Measurements from ENCODE around the gene LAMB4. TPM values are rescaled to one million over a fixed set of nuclear protein-coding genes. Genes with fewer than 3 reads are reported as not detected.

LAMB4 gene
- total RNA-seq, 2 experiments from 2014 or later, result not detected

DNA sequence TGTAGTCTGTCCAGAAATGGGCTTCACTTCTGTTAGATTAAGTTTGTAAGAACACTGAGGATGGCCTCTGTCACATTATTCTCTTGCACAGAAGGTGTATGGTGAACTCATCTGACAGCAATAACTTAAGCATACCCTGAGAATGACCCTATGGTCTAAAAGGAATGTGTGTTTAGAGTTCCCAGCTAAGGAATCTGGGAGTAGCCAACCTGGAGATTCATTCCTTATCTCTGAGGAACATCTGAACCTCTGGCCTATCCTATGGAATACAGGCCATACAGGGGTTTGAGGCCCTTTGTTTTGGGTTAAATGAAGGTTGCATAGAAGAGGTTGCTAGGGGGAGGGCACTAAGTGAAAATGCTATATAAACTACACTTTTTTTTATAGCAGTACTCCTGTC lies 41.4 kb downstream of the LAMB4 start:
- Histone ChIP-seq H3K27ac (ENCODE audit: low read depth, low read length, poor library complexity, severe bottlenecking) (no peak overlapping the region), H3K4me2 (ENCODE audit: low read length) (no peak overlapping the region), H3K9me2 (ENCODE audit: insufficient read depth, low read length) (no peaks in the 10 kb centered on the region), H3K4me1 (ENCODE audit: insufficient read depth, low read length, poor library complexity, severe bottlenecking) (no peaks in the 10 kb centered on the region), H4K20me1 (ENCODE audit: insufficient read depth, low read length) (no peaks in the 10 kb centered on the region), H2AFZ (ENCODE audit: low read length) (no peak overlapping the region), H3K4me3 (ENCODE audit: low read depth, low read length, poor library complexity, severe bottlenecking) (no peak overlapping the region), H3K36me3 (ENCODE audit: insufficient read depth, low read length) (no peaks in the 10 kb centered on the region), H3K79me2 (ENCODE audit: insufficient read depth, low read depth, low read length) (no peaks in the 10 kb centered on the region), H3K9me3 (ENCODE audit: low read length) (no peaks in the 10 kb centered on the region)
- no peak for TF ChIP-seq EZH2phosphoT487 (IDR thresholded peaks at IDR 0.05; ENCODE audit: borderline replicate concordance, low read depth, low read length)
- no peak for TF ChIP-seq CTCF (conservative IDR thresholded peaks at IDR 0.05; ENCODE audit: low read length)
- no peak for DNase-seq (ENCODE audit: low spot score)
- BruUV-seq (replicated peaks), result no TSS peak
- intact Hi-C loops (cut with micrococcal nuclease; ENCODE audit: unreplicated experiment), result no loop called here
- CTCF ChIA-PET (ENCODE audit: unreplicated experiment), result no interaction called here
- POLR2A ChIA-PET, result interaction anchor here (0.6 kb wide), 1 partner anchor 8 kb away, joined by 3 read pairs; no protein-coding TSS in a partner anchor

DNA sequence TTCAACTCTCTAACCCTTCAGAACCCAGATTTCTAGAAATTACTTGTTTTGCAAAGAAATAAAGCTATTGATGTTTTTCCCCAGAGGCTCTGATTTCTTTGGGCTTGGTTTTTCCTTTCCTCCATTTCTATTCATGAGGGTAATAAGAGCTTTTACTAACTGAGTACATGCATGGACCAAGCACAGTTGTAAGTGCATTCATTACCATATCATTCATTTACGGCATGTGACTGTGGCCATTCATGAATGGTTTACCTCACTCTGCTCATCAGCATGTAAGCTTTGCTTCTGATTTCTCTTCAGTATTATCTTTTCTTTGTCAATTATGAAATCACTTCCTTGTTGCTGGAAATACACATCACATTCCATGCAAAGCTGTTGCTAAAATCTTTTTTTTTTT lies 42.4 kb downstream of the LAMB4 start:
- CTCF ChIA-PET (ENCODE audit: unreplicated experiment), result no interaction called here

GRCh38 chr7:108086962-108087361 lies 43.2 kb downstream of the LAMB4 start:
- CTCF ChIA-PET (ENCODE audit: unreplicated experiment), result no interaction called here
- Histone ChIP-seq H3K79me2 (ENCODE audit: insufficient read depth, low read depth, low read length) (no peaks in the 10 kb centered on the region), H3K4me1 (ENCODE audit: insufficient read depth, low read length, poor library complexity, severe bottlenecking) (no peaks in the 10 kb centered on the region), H2AFZ (ENCODE audit: low read length) (no peak overlapping the region), H3K4me3 (ENCODE audit: low read depth, low read length, poor library complexity, severe bottlenecking) (no peak overlapping the region), H3K9me3 (ENCODE audit: low read length) (no peaks in the 10 kb centered on the region), H3K27ac (ENCODE audit: low read depth, low read length, poor library complexity, severe bottlenecking) (no peak overlapping the region), H3K9me2 (ENCODE audit: insufficient read depth, low read length) (no peaks in the 10 kb centered on the region), H3K4me2 (ENCODE audit: low read length) (no peak overlapping the region), H3K36me3 (ENCODE audit: insufficient read depth, low read length) (no peaks in the 10 kb centered on the region), H4K20me1 (ENCODE audit: insufficient read depth, low read length) (no peaks in the 10 kb centered on the region)
- BruUV-seq (replicated peaks), result no TSS peak
- intact Hi-C loops (cut with micrococcal nuclease; ENCODE audit: unreplicated experiment), result no loop called here
- TF ChIP-seq EZH2phosphoT487 (IDR thresholded peaks at IDR 0.05; ENCODE audit: borderline replicate concordance, low read depth, low read length) (no peak), CTCF (conservative IDR thresholded peaks at IDR 0.05; ENCODE audit: low read length) (no peak)
- POLR2A ChIA-PET, result no interaction called here
- no peak for DNase-seq (ENCODE audit: low spot score)

More for the DNA sequence above, 42.4 kb downstream of the LAMB4 start:
- intact Hi-C loops (cut with micrococcal nuclease; ENCODE audit: unreplicated experiment), result no loop called here
- no TSS peak for BruUV-seq (replicated peaks)
- Histone ChIP-seq H3K27ac (ENCODE audit: low read depth, low read length, poor library complexity, severe bottlenecking) (no peak overlapping the region), H3K9me3 (ENCODE audit: low read length) (no peaks in the 10 kb centered on the region), H3K36me3 (ENCODE audit: insufficient read depth, low read length) (no peaks in the 10 kb centered on the region), H3K79me2 (ENCODE audit: insufficient read depth, low read depth, low read length) (no peaks in the 10 kb centered on the region), H3K4me1 (ENCODE audit: insufficient read depth, low read length, poor library complexity, severe bottlenecking) (no peaks in the 10 kb centered on the region), H2AFZ (ENCODE audit: low read length) (no peak overlapping the region), H3K4me3 (ENCODE audit: low read depth, low read length, poor library complexity, severe bottlenecking) (no peak overlapping the region), H4K20me1 (ENCODE audit: insufficient read depth, low read length) (no peaks in the 10 kb centered on the region), H3K9me2 (ENCODE audit: insufficient read depth, low read length) (no peaks in the 10 kb centered on the region), H3K4me2 (ENCODE audit: low read length) (no peak overlapping the region)
- TF ChIP-seq CTCF (conservative IDR thresholded peaks at IDR 0.05; ENCODE audit: low read length) (no peak), EZH2phosphoT487 (IDR thresholded peaks at IDR 0.05; ENCODE audit: borderline replicate concordance, low read depth, low read length) (no peak)
- DNase-seq (ENCODE audit: low spot score), result no peak
- POLR2A ChIA-PET, result no interaction called here

All from OCI-LY7 (cell line).